K562 (cell line): ENCODE data around the gene HDGFL1. TPM values are rescaled to one million over a fixed set of nuclear protein-coding genes. Genes with fewer than 3 reads are reported as not detected.
A peak's percentile ranks its signal among the peaks of the same experiment; 100 is the strongest.

Experiments used
- ATAC-seq: fragments of 200-7000 bp; cut with Tn5 transposase; 3 replicates; pipeline ENCODE4 v1.9.1; 2020; ENCODE audit warnings: moderate library complexity
- BruUV-seq: library from RNA; stranded (reverse); fragments of 400-500 nt; replicated peaks from 2 replicates; lab custom pipeline; 2021; lab: Mats Ljungman, UMichigan
- CTCF ChIA-PET: fragments of 300-600 bp; formaldehyde crosslinking; extraction: SDS; loops from one replicate; lab custom pipeline; 2021; ENCODE audit warnings: low intra/inter-chr PET ratio; lab: Yijun Ruan, JAX
- POLR2A ChIA-PET: fragments of 300-600, 350-650 bp; sonication (Branson Sonifier 250); formaldehyde crosslinking; extraction: SDS; loops from one replicate; lab custom pipeline; 2021; ENCODE audit warnings: antibody characterized with exemption, inconsistent platforms; lab: Yijun Ruan, JAX
- DNase-seq, 4 experiments: peaks; one replicate each; pipeline versions ENCODE4 v3.0.0 to v3.0.0-alpha.2; 2011 to 2018; ENCODE audit warnings: low spot score in 3 of 4, mixed read lengths in 3 of 4; ENCODE audit errors: extremely low read depth in 1 of 4
- FAIRE-seq: peaks from 2 replicates; lab custom pipeline; 2011; peaks lifted over from hg19 to GRCh38; lab: Jason Lieb, UNC
- H2AFZ ChIP-seq: 2 replicates; pipeline ENCODE4 v1.6.0; 2011; ENCODE audit warnings: low read depth, low read length, control low read depth, inconsistent platforms
- H3K27ac ChIP-seq: fragments of 200-600 bp; 3 replicates; pipeline ENCODE4 v1.8.0; 2011; ENCODE audit warnings: low read depth, mild to moderate bottlenecking, control low read depth, inconsistent platforms, low read length, moderate library complexity, mixed read lengths; ENCODE audit errors: extremely low read depth
- H3K27me3 ChIP-seq, 2 experiments: fragments of 300-600 bp in 1 of 2; 2 replicates in 1 of 2; 3 replicates in 1 of 2; pipeline versions ENCODE4 v1.6.0 to v1.8.0; 2011; ENCODE audit warnings: inconsistent platforms in 2 of 2, low read length in 2 of 2, mild to moderate bottlenecking in 1 of 2, mixed read lengths in 1 of 2, moderate library complexity in 1 of 2; ENCODE audit not compliant: control insufficient read depth in 2 of 2, insufficient read depth in 2 of 2
- H3K36me3 ChIP-seq: fragments of 300-600 bp; 3 replicates; pipeline ENCODE4 v1.8.0; 2011; ENCODE audit warnings: mild to moderate bottlenecking, low read length, inconsistent platforms; ENCODE audit not compliant: control insufficient read depth, insufficient read depth
- H3K4me1 ChIP-seq, 2 experiments: fragments of 200-600 bp in 1 of 2; replicated peaks in 1 of 2; 2 replicates in 1 of 2; 3 replicates in 1 of 2; pipeline versions ENCODE4 v1.5.1 to v1.8.0; 2011; ENCODE audit warnings: inconsistent platforms in 2 of 2, low read length in 2 of 2, mild to moderate bottlenecking in 1 of 2, mixed read lengths in 1 of 2, moderate library complexity in 1 of 2; ENCODE audit not compliant: control insufficient read depth in 2 of 2, insufficient read depth in 2 of 2
- H3K4me2 ChIP-seq: 2 replicates; pipeline ENCODE4 v1.6.1; 2011; ENCODE audit warnings: low read length, control low read depth, inconsistent platforms, mixed read lengths; ENCODE audit not compliant: insufficient read depth
- H3K4me3 ChIP-seq: fragments of 200-600 bp; sonication (generic), shearing (Covaris generic); 2 replicates; pipeline ENCODE4 v1.5.1; 2016; ENCODE audit warnings: control low read depth, inconsistent platforms
- H3K79me2 ChIP-seq: fragments of 200-600 bp; 3 replicates; pipeline ENCODE4 v1.8.0; 2011; ENCODE audit warnings: low read length, inconsistent platforms; ENCODE audit not compliant: control insufficient read depth, insufficient read depth
- H3K9ac ChIP-seq, 2 experiments: 2 replicates each; pipeline versions ENCODE4 v1.6.0 to v1.6.1; 2011; ENCODE audit warnings: low read depth in 2 of 2, low read length in 2 of 2, control low read depth in 1 of 2, inconsistent platforms in 1 of 2, mild to moderate bottlenecking in 1 of 2, mixed read lengths in 1 of 2; ENCODE audit not compliant: insufficient read depth in 1 of 2
- H3K9me1 ChIP-seq: one replicate; pipeline ENCODE4 v1.6.0; 2011; ENCODE audit warnings: inconsistent platforms, mild to moderate bottlenecking, low read length, moderate library complexity; ENCODE audit not compliant: control insufficient read depth, insufficient read depth
- H3K9me3 ChIP-seq: replicated peaks from 2 replicates; pipeline ENCODE4 v1.5.1; 2011; ENCODE audit warnings: low read depth, low read length, inconsistent platforms; ENCODE audit not compliant: control insufficient read depth, insufficient read depth
- H4K20me1 ChIP-seq: replicated peaks from 2 replicates; pipeline ENCODE4 v1.6.1; 2011; ENCODE audit warnings: low read length, inconsistent platforms, mixed read lengths; ENCODE audit not compliant: control insufficient read depth, insufficient read depth
- AFF4 ChIP-seq: sonication (generic); formaldehyde crosslinking; IDR thresholded peaks from 2 replicates; pipeline ENCODE4 v1.8.0; 2023; ENCODE audit warnings: mild to moderate bottlenecking, missing genetic modification reagents
- ARID2 ChIP-seq: fragments of 450-650 bp; IDR thresholded peaks from 2 replicates; pipeline ENCODE4 v1.6.1; 2017; ENCODE audit warnings: antibody characterized with exemption, mild to moderate bottlenecking
- HDGF ChIP-seq: fragments of 450-650 bp; IDR thresholded peaks from 2 replicates; pipeline ENCODE4 v1.6.1; 2016
- HINFP ChIP-seq: fragments of 450-650 bp; conservative IDR thresholded peaks from 2 replicates; pipeline ENCODE4 v1.6.1; 2016; ENCODE audit warnings: missing genetic modification characterization, low read depth, mild to moderate bottlenecking, control low read depth, missing compliant biosample characterization
- NR2F6 ChIP-seq: fragments of 450-650 bp; formaldehyde crosslinking; IDR thresholded peaks from 2 replicates; pipeline ENCODE4 v1.4.0; 2020; ENCODE audit warnings: mild to moderate bottlenecking
- SMC3 ChIP-seq: conservative IDR thresholded peaks from 2 replicates; pipeline ENCODE4 v1.6.1; 2011; ENCODE audit warnings: low read depth, low read length, improper control_type of control experiment; ENCODE audit not compliant: insufficient read depth
- SRF ChIP-seq, 2 experiments: fragments of 250-450, 450-650 bp in 1 of 2; sonication (Bioruptor Pico) in 1 of 2; sonication (generic) in 1 of 2; formaldehyde crosslinking; IDR thresholded peaks; 2 replicates each; pipeline versions ENCODE4 v1.5.0 to v1.5.1; 2020 to 2022; ENCODE audit warnings: mild to moderate bottlenecking in 1 of 2, missing genetic modification reagents in 1 of 2
- TCF3 ChIP-seq: sonication (generic); formaldehyde crosslinking; IDR thresholded peaks from 2 replicates; pipeline ENCODE4 v1.4.0; 2020; ENCODE audit warnings: mild to moderate bottlenecking, missing genetic modification reagents
- ZBTB26 ChIP-seq: fragments of 450-650 bp; formaldehyde crosslinking; IDR thresholded peaks from 2 replicates; pipeline ENCODE4 v1.4.0; 2022; ENCODE audit warnings: missing genetic modification characterization
- WGBS: fragments of 100-300 bp; shearing (Covaris generic); methylation state at CpG from one replicate; pipeline ENCODE4 v1.1.6; 2016; ENCODE audit warnings: low coverage, mixed read lengths; ENCODE audit not compliant: insufficient coverage; ENCODE audit errors: missing lambda C conversion rate; 5-methylcytosine and 5-hydroxymethylcytosine counted together
- in situ Hi-C: fragments of 300-500 bp; cut with MboI; formaldehyde crosslinking; loops from 4 replicates; pipeline ENCODE4 v1.15.0; 2018; ENCODE audit warnings: inconsistent platforms, mixed read lengths
- intact Hi-C: fragments of 100-400 bp; cut with micrococcal nuclease; formaldehyde crosslinking; loops from 2 replicates; pipeline ENCODE4 v1.14.2; 2022
- polyA plus RNA-seq, 8 experiments: library from polyadenylated mRNA; depleted of rRNA in 4 of 8; stranded (reverse) in 5 of 8; unstranded in 3 of 8; fragments of >200 nt; fragmentation: Nextera tagmentation in 2 of 8; fragmentation: Illumina TruSeq in 1 of 8; extraction: Ambion mirVana in 2 of 8; extraction: Trizol in 1 of 8; gene quantifications; 2 replicates each; pipeline versions ENCODE4 v1.2.1 to v1.2.3, GENCODE V29; 2011 to 2014; ENCODE audit warnings: inconsistent platforms in 1 of 8, missing spikeins in 1 of 8
- total RNA-seq, 7 experiments: library from RNA; depleted of rRNA in 6 of 7; stranded (reverse); fragments of >200 nt in 6 of 7; fragmentation: Illumina TruSeq in 2 of 7; extraction: Trizol in 2 of 7; gene quantifications; 2 replicates each; pipeline versions ENCODE4 v1.2.1 to v1.2.3, GENCODE V29; 2011 to 2021; ENCODE audit warnings: low replicate concordance in 1 of 7

The HDGFL1 gene
- total and polyA plus RNA-seq, 9 of the 15 experiments (the other 6 are each of a cell fraction or from before 2014, with no cell fraction given): 0.04 to 0.64 (median 0.28) TPM

GRCh38 chr6:22612236-22612635 lies 42.9 kb downstream of the HDGFL1 start:
- Histone ChIP-seq H3K36me3 (no peaks in the 10 kb centered on the region), H3K9me3 (no peaks in the 10 kb centered on the region), H3K9me1 (no peaks in the 10 kb centered on the region), H3K27me3 (no peaks in the 10 kb centered on the region), H3K27ac (no peak overlapping the region), H3K4me2 (no peak overlapping the region), H3K4me1 (no peaks in the 10 kb centered on the region), H2AFZ (no peak overlapping the region), H3K79me2 (no peaks in the 10 kb centered on the region), H3K9ac (no peak overlapping the region), H3K4me3 (no peak overlapping the region), H4K20me1 (no peaks in the 10 kb centered on the region)
- intact Hi-C loops (no loop called here), in situ Hi-C loops (no loop called here)
- BruUV-seq: no TSS peak
- TF ChIP-seq TCF3 (CRISPR knock-in tag) (peak; percentile 44; the same call in 1 of the 2 replicates), NR2F6 (CRISPR knock-in tag) (no peak)
- FAIRE-seq (no peak), DNase-seq (peak in 1 of 4 experiments; percentile 3), ATAC-seq (no peak)
- POLR2A ChIA-PET: interaction anchor here (1.3 kb wide), 1 partner anchor 22 kb away, joined by 4 read pairs; no protein-coding TSS in a partner anchor
- WGBS: 0% methylated on average over 3 of the region's 3 CpGs
- CTCF ChIA-PET: no interaction called here

GRCh38 chr6:22613051-22613450 lies 43.7 kb downstream of the HDGFL1 start:
- H3K9me3 ChIP-seq: no peaks in the 10 kb centered on the region
- no peak overlapping the region for H3K9ac ChIP-seq
- POLR2A ChIA-PET: interaction anchor here (1.3 kb wide), 1 partner anchor 23 kb away, joined by 4 read pairs; no protein-coding TSS in a partner anchor
- TF ChIP-seq SRF (CRISPR knock-in tag; IDR thresholded peaks at IDR 0.05) (no peak), HINFP (no peak), ZBTB26 (CRISPR knock-in tag) (no peak), ARID2 (no peak), SMC3 (no peak), HDGF (no peak), AFF4 (CRISPR knock-in tag) (no peak)

More at GRCh38 chr6:22613051-22613450, 43.7 kb downstream of the HDGFL1 start:
- FAIRE-seq (no peak), DNase-seq (no peak), ATAC-seq (no peak)
- H3K4me3 ChIP-seq: no peak overlapping the region
- H3K4me1 ChIP-seq: no peaks in the 10 kb centered on the region
- in situ Hi-C loops: no loop called here
- H3K4me2 ChIP-seq: no peak overlapping the region
- intact Hi-C loops: no loop called here
- no peak overlapping the region for H2AFZ ChIP-seq
- H3K9me1 ChIP-seq: no peaks in the 10 kb centered on the region
- H3K27ac ChIP-seq: no peak overlapping the region
- no peaks in the 10 kb centered on the region for H3K79me2 ChIP-seq
- no peaks in the 10 kb centered on the region for H3K27me3 ChIP-seq
- WGBS: 6% methylated on average over 1 of the region's 1 CpG
- BruUV-seq: no TSS peak
- H3K36me3 ChIP-seq: no peaks in the 10 kb centered on the region
- CTCF ChIA-PET: no interaction called here
- H4K20me1 ChIP-seq: no peaks in the 10 kb centered on the region
